GM21360 (cell line): Measurements from ENCODE around the gene FBXL3.
"Not testable (repeated sequence)": the region's sequence is repeated elsewhere in the genome, so short reads cannot be mapped to it uniquely, and the experiment has no call there.

Experiments used
- ATAC-seq: cut with Tn5 transposase; IDR thresholded peaks from one replicate; pipeline ENCODE4 v1.9.1; 2021; ENCODE audit warnings: mild to moderate bottlenecking, moderate library complexity; ENCODE audit not compliant: unreplicated experiment

The FBXL3 gene

GRCh38 chr13:77028202-77028601, 1.2 kb upstream of the FBXL3 start:
- ATAC-seq, result no peak

DNA sequence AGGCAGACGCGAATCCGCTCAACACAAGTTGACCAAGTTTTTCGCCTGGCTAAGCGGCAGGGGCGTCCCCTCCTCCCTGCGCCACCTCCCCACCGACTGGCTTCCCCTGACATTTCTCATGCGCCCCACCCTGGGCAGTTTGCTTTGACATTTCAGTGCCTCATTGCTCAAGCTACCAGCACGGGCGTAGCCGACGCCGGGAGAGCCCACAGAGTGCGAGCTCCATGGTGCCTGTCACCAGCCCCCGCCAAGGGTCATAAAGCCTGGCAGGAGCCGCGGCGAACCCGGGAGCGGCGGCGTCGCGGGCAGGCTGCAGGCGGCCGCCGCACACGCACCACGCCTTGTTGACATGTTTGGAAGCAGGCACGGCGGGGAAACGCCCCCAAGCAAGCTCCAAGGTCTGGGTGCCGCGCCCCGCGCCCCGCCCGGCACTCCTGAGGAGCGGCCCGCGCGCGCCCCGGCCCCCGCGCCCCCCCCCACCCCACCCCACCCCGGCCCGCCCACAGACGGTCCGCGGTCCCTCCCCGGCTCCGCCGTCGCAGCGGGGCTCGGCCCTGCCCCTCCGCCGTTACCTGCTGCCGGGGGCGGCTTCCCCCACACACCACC, 601 bp downstream of the FBXL3 start:
- ATAC-seq, result peak; percentile 59

DNA sequence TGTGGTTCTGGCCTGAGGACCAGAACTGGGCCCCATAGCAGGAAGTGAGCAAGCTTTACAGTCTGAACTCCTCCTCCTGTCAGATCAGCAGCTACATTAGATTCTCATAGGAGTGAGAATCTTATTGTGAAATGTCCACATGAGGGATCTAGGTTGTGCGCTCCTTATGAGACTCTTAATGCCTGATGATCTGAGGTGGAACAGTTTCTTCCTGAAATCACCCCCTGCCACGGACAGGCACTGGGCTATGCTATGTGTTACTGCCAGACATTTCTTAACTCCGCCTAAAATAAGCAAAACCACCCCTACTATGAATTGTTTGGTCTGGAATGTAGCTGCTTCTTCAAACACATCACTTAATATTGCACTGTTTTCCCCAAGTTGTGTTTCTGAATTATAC, 4.6 kb downstream of the FBXL3 start:
- ATAC-seq, result no peak

DNA sequence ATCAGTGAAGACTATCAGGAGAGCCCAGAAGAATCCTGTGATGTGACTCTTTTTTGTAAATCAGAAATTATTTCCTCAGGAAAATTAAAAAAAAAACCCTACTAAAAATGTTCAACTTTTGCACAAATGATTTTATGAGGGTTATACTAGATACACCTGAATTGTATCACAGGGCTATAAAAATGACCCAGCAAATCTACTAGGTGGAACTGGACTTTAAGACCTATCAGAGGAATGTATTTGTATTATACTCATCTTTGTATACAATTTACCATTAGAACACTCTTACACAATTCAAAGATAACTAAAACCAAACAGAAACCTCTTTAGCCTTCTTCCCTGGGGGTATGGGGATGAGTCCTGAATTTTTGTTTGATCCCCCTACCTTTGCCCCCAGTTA, 7.2 kb downstream of the FBXL3 start:
- no peak for ATAC-seq

DNA sequence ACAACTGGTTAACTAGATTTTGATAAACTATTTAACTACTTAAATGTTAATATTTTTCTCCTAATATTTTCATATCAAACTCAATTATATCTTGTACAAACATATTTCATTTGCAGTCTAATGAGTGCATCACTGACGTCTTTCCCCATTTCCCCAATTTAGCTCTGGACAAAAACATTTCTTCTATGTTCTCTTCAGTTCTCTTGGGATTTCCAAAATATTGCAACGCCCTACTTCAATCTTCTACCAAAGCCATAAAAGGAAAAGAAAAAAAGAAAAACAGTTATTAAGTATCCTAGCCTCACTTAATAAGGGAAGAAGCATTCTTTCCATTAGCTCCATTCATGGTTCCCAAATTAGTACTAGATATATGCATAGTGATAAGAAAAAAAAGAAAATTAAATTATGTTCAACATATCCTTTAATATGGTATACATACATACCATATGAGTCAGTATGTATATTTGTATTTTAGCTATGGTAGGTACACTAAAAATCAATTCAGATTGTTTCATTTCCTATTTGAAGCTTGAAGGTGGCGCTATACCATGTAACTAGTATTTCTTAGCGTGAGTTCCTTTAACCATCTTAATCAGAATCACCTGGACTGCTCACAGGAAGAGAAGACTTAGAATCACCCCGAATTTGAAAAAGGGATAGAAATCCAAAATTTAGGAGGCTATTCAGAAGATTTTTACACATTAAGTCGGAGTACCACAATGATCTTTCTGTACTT, 9.9 kb downstream of the FBXL3 start:
- ATAC-seq, result no peak

- ATAC-seq, result no peak
Measured at GRCh38 chr13:77016251-77016812, 10.6 kb downstream of the FBXL3 start.

DNA sequence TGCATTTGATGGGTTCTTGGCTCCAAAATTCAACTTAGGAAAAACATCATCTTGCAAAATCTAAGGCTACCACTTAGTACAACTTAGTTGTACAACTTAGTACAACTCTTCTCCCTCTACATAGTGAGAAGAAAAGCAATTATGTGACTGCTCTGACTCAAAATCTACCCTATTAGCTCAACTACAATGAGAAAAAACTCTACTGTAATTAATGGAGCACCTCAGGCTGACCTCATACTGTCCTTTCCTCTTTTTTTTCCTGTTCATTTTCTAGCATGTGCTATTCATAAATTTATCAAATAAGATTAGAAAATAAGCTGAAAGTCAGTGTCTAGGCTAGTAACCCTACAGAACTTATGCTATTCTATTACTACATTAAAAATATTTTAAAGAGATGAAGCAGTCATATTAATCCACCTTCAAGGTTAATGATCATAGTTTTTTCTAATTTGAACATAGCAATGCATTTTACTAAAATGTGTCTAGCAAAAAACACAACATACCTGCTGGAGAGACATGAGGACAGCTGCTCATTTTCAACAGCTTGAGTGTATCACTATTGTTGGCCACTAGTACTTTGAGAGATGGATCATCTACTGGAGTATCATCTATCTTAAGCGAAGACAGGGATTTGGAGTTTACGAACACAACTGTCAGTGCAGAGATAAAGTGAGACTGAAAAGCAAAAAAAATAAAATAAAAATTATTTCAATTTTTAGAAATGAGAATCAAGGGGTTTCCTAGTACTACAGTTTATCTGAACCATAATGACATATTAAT, 11.9 kb downstream of the FBXL3 start:
- no peak for ATAC-seq

GRCh38 chr13:77013853-77014542, 13.0 kb downstream of the FBXL3 start:
- ATAC-seq, result no peak

- not testable (repeated sequence) for ATAC-seq
Measured at GRCh38 chr13:77009719-77010118, 17.2 kb downstream of the FBXL3 start.

DNA sequence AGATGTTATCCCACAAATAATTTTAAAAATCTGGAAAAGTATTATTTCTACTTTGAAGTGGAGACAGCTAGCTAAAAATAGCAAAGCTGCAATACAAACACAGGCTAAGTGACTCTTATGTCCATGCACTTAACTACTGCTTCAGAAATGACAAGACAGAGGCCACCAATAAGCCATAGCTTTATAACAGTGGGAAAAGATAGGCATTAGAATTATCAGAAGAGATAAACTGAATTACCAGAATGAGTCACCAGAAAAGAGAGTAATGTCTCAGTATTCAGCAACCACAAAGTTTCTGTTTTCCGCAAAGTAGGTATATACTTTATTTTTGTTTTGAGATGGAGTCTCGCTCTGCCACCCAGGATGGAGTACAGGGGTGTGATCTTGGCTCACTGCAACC, 17.9 kb downstream of the FBXL3 start:
- no peak for ATAC-seq

DNA sequence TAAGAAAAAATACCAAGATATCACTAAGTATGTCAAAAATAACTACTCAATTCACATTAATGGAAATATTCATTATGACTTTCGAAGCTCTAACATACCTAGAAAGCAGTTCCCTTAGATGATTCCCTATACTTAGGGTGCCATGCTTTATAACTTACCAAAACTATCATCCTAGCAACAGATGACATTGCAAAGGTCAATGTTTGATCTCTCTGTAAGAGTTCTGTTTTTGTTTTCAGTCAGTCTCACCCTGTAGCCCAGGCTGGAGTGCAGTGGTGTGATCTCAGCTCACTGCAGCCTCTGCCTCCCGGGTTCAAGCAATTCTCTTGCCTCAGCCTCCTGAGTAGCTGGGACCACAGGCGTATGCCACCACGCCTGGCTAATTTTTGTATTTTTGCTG, 18.6 kb downstream of the FBXL3 start:
- not testable (repeated sequence) for ATAC-seq

DNA sequence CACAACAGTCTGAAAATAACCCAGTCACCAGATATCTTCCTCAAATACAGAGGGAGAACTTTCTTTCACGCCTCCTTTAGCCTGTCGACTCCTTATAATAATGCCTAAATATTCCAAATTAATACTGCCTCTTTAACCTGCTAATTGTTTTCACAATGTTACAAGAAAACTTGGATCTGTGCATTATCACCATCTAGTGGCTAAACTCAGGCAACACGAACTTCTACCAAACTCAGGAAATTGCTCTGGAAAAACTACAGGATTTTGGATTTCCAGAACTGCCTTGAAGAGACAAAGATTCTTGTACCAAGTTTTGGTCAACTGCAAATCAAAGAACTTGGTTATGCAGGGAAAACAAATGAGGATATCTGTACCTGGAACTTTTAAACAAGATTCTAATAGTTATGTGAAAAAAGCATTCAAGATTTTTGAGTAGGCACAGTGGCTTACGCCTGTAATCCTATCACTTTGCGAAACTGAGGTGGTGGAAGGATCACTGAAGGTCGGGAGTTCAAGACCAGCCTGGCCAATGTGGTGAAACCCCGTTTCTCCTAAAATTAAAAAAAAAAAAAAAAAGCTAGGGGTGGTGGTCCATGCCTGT, 24.3 kb downstream of the FBXL3 start:
- ATAC-seq, result no peak

GRCh38 chr13:77001963-77002587, 24.9 kb downstream of the FBXL3 start:
- peak; percentile 39 for ATAC-seq

- peak; percentile 26 for ATAC-seq
Measured at GRCh38 chr13:77001540-77001939, 25.4 kb downstream of the FBXL3 start.

- ATAC-seq, result no peak
Measured at GRCh38 chr13:77000475-77000874, 26.5 kb downstream of the FBXL3 start.

GRCh38 chr13:76994281-76994680, 32.7 kb downstream of the FBXL3 start:
- no peak for ATAC-seq

DNA sequence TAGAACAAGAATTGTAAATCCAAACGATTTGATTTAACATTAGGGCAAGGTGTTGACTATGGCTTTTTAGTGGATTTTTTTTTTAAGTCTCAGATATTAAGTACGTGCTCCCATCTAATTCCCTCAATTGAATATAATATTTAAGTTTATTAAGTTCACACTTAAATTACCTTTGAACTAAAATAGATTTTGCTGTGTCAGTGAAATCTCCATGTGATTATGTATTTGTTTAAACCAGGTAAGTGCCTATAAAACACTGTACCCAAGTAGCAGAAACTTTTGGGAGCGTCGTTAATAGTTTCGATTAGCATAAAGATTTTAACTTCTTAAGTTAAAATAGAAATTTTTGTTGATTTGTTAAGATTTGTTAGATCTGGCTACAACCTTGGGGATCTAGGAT, 33.5 kb downstream of the FBXL3 start:
- ATAC-seq, result no peak

DNA sequence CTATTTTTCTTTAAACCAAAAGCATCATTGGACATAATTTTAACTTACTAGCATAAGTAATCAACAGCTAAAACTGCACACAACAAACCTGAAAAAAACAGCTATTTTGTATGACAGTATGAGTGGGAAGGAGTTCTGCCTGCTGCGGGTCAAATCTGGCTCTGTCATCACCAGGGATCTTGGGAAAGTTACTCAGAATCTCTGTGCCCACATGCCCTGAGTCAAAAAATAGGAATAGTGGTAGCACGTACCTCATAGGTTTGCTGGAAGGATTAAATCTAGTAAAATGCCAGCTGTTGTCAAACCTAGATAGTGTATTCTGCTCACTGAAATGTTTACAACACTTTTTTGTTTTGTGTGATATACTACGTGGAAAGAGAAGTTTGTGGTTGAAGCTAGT, 33.9 kb downstream of the FBXL3 start:
- no peak for ATAC-seq

DNA sequence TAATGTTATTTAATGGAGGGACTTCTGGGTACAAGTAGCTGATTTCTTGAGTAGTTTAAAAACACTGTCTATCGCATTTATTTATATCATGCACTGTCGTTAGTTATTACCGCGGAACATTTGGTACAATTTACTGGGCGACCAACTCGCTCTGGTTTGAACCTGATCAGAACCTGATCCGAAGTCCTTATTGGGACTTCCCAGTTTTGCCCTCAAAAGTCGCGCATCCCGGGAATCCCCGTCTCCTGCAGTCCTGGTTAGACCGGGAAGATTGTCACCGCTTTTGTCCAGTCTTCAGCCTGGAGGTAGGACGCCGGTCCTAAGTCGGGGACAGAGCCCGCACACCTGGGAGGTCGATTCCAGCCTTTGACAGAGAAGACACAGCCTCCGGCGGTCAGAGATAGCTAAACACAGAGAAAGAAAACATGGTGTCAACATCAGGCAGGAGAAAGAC, 34.4 kb downstream of the FBXL3 start:
- ATAC-seq, result no peak
